ENCODE data around the gene OR51D1.

- TF ChIP-seq, protein P1, sequence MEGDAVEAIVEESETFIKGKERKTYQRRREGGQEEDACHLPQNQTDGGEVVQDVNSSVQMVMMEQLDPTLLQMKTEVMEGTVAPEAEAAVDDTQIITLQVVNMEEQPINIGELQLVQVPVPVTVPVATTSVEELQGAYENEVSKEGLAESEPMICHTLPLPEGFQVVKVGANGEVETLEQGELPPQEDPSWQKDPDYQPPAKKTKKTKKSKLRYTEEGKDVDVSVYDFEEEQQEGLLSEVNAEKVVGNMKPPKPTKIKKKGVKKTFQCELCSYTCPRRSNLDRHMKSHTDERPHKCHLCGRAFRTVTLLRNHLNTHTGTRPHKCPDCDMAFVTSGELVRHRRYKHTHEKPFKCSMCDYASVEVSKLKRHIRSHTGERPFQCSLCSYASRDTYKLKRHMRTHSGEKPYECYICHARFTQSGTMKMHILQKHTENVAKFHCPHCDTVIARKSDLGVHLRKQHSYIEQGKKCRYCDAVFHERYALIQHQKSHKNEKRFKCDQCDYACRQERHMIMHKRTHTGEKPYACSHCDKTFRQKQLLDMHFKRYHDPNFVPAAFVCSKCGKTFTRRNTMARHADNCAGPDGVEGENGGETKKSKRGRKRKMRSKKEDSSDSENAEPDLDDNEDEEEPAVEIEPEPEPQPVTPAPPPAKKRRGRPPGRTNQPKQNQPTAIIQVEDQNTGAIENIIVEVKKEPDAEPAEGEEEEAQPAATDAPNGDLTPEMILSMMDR (conservative IDR thresholded peaks at IDR 0.05 in 1 of 2, IDR thresholded peaks at IDR 0.05 in 1 of 2; ENCODE audit: extremely low read depth in 1 of 2, insufficient read depth in 1 of 2, low read depth in 1 of 2, low read length in 2 of 2): no peak
- TF ChIP-seq EZH2 (IDR thresholded peaks at IDR 0.05; ENCODE audit: borderline replicate concordance, low read length): no peak
Measured at GRCh38 chr11:4645974-4646373, 8.7 kb downstream of the OR51D1 start.

Measured in mammary epithelial cell (primary cell).